ENCODE results near the gene MED16.
"Not testable (repeated sequence)": the region's sequence is repeated elsewhere in the genome, so short reads cannot be mapped to it uniquely, and the experiment has no call there.

The MED16 gene

DNA sequence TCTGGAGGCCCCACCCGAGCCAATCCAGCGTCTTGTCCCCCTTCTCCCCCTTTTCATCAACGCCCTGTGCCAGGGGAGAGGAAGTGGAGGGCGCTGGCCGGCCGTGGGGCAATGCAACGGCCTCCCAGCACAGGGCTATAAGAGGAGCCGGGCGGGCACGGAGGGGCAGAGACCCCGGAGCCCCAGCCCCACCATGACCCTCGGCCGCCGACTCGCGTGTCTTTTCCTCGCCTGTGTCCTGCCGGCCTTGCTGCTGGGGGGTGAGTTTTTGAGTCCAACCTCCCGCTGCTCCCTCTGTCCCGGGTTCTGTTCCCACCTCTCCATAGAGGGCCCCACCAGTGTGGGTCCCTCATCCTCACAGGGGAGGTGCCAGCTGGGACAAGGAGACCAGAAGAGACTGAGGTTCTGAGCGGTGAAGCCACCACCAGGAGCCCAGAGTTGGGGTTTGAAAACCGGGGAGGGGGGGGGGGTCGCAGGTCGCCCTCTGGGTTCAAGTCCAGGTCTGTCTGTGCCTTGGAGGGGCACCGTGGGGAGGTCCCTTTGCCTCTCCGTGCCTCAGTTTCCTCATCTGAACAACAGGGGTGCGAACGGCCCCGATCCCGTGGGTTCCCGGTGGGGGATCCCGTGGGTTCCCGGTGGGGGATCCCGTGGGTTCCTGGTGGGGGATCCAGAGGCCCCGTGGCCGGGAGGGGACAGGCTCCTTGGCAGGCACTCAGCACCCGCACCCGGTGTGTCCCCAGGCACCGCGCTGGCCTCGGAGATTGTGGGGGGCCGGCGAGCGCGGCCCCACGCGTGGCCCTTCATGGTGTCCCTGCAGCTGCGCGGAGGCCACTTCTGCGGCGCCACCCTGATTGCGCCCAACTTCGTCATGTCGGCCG is 40.6 kb downstream of the MED16 start, which contains the start of gene ELANE:
Gene ELANE, plus strand, starts transcription at position 168 of the 878 bp plus-strand sequence. Its CDS starts 26 bp downstream, at position 194.
- peak; percentile 53 for DNase-seq

DNA sequence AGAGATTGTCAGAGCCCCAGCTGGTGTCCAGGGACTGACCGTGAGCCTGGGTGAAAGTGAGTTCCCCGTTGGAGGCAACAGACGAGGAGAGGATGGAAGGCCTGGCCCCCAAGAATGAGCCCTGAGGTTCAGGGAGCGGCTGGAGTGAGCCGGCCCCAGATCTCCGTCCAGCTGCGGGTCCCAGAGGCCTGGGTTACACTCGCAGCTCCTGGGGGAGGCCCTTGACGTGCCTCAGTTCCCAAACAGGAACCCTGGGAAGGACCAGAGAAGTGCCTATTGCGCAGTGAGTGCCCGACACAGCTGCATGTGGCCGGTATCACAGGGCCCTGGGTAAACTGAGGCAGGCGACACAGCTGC is 42.0 kb downstream of the MED16 start:
- DNase-seq = no peak

DNA sequence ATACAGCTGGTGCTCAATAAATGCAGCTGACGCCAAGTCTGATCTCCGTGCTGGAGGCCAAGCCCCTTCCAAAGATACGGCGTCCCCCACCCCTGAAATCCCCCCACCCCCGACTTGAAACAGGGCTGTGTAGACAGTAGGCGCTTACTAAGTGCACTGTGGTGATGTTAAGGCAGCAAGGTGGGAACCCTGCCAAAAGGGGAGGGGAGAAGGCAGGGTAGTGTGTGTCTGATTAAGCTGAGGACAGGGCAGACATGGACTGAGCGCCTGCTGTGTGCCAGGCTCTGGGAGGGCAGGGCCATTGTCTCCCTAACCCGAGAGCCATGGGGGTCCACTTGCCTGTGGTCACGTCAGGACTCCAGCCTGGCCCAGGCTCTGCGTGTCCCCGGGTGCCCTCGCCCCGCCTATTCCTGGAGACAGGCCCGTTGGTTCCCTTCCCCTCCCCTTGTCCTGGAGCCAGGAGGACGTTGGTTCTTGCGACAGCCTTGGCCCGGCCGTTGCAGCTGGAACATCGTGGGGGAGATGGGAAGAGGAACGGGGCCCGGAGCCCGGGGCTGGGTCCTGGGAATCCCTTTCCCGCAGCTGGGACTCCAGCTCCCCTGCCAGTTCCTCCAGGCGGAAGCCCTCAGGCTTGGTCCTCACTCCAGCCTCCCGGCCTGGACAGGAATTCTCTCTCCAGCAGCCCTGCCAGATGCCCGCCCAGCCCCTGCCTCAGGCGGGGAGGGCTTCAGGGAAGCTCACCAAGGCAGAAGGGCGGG is 42.6 kb downstream of the MED16 start:
- peak; percentile 90 for DNase-seq

DNA sequence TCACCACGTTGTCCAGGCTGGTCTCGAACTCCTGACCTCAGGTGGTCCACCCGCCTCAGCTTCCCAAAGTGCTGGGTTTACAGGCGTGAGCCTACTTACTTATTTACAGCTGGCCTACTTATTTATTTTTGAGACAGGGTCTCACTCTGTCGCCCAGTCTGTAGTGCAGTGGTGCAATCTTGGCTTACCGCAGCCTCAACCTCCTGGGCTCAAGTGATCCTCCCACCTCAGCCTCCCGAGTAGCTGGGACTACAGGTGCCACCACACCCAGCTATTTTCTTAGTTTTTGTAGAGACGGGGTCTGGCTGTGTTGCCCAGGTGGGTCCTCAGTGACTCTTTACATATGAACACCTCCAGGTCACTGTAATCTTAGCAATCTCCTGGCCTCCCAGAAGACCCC is 43.8 kb downstream of the MED16 start:
- DNase-seq = not testable (repeated sequence)

DNA sequence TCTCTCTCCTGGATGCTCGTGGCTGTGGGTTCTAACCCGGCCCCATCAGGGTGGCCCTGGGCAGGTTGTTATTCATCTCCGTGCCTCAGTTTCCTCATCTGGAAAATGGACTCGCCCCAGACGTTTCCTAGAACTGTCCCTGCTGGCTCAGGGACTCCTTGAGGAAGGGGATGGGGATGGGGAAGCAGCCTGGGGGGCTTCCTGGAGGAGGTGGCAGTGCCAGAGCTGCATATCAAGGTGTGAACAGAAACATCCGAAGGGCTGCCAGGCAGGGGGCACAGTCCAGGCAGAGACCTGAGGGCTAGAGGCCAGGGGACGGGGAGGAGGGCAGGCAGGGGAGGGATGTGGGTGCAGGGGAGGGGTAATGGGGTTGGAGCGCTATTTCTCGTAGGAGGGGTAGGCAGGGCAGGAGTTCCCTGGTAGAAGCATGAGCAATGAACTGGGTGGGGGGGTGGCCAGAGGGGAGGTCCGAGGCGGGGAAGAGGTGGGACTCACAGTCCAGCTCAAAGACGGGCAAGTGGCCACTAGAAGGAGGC is 44.5 kb downstream of the MED16 start:
- DNase-seq = peak; percentile 56

DNA sequence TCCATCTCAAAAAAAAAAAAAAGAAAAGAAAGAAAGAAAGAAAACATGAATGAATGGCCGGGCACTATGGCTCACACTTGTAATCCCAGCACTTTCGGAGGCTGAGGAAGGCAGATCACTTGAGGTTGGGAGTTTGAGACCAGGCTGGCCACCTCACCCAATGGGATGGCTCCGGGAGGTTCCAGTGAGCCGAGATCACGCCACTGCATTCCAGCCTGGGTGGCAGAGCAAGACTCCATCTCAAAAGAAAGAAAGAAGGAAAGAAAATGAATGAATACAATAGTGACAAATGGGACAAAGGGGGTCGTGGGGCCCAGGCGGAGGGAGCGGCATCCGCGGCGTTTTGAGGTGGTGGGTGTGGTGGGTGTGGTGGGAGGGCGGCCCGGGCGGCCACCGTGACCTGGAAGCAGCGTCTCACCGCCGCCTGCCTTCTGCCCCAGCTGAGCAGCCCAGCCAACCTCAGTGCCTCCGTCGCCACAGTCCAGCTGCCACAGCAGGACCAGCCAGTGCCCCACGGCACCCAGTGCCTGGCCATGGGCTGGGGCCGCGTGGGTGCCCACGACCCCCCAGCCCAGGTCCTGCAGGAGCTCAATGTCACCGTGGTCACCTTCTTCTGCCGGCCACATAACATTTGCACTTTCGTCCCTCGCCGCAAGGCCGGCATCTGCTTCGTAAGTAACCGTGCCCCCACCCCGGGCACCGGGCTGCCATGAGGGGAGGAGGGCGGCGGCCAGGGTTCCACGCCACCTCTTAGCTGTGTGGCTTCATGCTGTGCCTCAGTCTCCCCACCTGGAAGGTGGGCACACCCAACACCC is 47.1 kb downstream of the MED16 start:
- no peak for DNase-seq

DNA sequence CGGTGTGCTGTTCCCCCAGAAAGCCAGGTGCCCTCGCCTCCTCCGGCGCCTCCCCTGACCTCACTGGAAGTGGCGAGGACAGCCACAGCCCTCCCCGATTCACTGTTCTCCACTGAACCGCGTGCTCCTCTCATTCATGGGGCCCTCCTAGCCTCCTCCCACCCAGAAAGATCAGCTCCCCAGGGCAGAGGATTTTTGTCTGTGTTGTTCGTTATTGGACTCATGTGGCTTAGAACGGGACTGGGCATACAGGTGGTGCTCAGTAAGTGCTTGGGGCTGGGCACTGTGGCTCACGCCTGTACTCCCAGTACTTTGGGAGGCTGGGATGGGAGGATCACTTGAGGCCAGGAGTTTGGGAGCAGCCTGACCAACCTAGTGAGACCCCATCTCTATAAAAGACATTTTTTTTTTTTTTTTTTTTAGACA is 48.4 kb downstream of the MED16 start:
- DNase-seq = peak; percentile 50

DNA sequence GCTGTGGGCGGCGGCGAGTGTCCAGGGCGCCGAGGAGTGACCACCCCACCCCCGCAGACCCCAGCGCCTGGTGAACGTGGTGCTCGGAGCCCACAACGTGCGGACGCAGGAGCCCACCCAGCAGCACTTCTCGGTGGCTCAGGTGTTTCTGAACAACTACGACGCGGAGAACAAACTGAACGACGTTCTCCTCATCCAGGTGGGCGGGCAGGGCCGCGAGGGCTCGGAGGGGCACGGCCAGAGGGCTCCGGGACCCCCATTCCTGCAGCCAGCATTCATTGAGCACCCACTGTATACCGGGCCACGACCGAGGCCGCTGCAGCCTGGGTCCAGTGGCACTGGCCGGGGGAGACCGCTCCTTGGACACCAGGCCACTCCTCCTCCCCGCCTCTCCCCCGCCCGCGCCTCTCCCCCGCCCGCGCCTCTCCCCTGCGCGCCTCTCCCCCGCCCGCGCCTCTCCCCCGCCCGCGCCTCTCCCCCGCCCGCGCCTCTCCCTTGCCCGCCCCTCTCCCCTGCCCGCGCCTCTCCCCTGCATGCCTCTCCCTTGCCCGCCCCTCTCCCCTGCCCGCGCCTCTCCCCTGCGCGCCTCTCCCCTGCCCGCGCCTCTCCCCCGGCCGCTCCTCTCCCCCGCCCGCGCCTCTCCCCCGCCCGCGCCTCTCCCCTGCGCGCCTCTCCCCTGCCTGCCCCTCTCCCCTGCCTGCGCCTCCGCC is 49.0 kb downstream of the MED16 start:
- no peak for DNase-seq

DNA sequence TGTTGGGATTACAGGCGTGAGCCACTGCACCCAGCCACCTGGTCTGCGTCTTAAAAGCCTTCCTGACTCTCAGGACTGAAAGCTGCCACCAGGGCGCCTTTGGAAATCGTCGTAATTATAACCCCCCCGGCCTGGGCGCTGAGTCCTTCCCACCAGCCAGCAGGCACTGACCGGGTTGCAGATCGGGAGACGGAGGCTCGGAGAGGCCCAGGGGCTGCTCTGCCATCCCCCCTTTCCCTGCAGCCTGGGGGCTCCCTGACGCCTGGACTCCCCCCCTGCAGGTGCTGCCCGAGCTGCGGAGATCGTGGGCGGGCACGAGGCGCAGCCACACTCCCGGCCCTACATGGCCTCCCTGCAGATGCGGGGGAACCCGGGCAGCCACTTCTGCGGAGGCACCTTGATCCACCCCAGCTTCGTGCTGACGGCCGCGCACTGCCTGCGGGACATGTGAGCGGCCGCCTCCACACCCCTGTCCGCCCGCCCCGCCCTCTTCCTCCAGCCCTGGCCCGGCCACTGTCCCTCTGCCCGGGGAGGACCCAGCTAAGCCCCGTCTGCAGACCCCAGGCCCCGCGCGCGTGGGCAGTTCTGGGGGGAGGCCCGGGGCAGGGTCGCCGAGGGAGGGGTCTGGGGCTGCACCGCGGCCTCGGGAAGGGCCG is 49.7 kb downstream of the MED16 start:
- no peak for DNase-seq

DNA sequence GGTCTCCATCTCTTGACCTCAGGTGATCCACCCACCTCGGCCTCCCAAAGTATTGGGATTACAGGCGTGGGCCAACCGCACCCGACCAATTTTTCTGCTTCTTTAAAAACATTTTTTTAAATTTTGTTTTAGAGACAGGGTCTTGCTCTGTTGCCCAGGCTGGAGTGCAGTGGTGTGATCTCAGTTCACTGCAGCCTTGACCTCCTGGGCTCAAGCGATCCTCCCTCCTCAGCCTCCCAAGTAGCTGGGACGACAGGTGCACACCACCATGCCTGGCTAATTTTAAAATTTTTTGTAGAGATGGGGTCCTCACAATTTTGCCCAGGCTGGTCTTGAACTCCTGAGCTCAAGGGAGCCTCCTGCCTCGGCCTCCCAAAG is 50.2 kb downstream of the MED16 start:
- not testable (repeated sequence) for DNase-seq

DNA sequence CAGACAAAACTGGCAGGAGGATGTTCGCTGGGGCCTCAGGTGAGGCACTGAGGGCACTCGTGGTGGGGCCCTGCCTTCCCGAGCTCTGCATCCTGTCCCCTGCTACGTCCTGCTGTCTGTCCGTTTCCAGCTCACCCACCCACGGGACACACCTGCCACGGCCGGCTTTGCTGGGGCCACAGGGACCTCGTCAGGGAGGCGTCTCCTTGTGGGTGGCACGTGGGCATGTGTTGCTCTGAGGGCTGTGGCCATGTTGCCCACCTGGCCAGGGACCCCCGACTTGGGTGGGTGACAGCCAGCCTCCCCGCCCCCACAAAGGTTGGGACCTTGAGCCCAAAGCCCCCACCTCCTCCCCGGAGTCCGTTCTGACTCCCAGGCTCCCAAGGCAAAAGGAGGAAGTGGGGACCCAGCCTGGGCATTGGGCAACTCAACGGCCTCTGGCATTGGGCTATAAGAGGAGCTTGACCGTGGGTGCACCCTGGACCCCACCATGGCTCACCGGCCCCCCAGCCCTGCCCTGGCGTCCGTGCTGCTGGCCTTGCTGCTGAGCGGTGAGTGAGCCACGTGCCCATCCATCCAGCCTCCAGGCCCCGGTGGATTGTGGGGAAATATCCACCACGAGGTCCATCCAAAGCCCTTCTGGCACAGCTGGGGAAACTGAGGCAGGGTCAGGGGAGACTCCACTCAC is 52.3 kb downstream of the MED16 start, which contains the start of gene PRTN3:
Gene PRTN3, plus strand, starts transcription at position 481 of the 688 bp plus-strand sequence. Its CDS starts 10 bp downstream, at position 491.
- peak; percentile 93 for DNase-seq

DNA sequence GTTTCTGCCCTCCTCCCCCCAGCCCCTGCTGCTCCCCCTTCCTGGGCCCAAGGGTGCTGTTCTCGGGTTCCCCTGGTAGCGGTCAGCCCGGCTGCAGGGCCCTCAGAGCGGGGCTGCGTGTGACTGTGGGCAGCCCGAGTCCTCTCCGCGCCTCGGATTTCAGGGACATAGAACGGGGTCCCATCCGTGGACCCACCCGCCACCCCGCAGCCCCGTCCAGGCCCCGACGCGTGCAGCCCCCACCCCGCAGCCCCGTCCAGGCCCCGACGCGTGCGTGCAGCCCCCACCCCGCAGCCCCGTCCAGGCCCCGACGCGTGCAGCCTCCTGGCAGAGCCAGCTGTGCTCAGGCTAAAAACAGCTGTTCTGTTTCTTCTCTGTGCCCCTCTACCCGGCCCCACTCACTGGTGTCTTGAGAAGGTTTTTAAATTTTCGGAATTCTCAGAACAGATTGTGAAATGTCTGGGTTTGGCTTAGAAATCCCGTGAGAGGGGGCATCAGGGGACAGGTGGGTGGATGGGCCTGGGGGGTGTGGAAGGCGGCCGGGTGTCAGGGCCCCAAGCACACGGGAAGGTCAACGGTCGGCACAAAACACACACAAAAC is 57.7 kb downstream of the MED16 start:
- DNase-seq = peak; percentile 85

DNA sequence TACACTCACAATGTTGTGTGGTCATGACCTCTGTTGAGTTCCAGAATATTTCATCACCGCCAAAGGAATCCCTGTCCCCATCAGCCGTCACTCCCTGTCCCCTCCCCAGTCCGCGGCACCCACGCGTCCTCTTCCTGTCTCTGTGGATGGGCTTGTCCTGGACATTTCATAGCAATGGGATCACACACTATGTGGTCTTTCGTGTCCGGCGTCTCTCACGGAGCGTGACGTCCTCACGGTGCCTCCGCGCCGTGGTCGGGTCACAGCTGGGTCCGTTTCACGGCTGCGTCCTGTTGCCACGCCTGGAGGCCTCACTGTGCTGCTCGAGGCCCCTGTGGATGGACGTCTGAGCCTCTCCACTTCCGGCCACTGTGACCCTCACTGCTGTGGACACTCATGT is 58.8 kb downstream of the MED16 start:
- peak; percentile 86 for DNase-seq

DNA sequence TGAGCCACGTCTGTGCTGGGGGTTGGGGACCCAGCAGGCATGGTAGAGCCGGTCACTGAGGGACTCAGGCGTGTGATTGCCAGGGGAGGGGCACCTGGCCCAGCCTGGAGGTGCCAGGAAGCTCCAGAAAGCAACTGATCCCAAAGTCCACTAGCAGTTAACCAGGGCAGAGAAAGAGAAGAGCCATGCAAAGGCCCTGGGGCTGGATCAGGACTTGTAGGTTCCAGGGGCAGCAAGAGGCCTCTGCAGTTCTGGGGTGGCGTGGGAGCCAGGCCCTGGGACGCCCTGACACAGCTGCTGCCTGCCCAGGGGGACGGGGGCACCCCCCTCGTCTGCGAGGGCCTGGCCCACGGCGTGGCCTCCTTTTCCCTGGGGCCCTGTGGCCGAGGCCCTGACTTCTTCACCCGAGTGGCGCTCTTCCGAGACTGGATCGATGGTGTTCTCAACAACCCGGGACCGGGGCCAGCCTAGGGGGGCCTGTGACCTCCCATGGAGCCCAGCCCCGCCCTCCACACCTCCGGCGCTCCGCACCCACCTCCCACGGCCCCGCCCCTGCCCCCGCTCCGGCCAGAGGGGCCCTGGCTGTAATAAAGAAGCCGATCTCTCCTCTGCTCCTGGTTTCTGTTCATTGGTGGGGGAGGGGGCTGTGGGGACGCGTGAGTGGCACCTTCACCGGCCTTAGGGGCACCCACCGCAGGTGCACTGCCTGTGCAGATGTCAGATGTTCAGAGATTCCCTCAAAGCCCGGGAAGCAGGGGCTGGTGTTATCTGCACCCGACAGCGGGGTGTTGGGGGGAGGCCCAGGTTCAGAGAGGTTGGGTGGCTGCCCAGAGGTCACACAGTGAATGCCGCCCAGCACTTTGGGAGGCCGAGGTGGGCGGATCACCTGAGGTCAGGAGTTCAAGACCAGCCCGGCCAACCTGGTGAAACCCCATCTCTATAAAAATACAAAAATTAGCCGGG is 61.3 kb downstream of the MED16 start:
- DNase-seq = no peak

DNA sequence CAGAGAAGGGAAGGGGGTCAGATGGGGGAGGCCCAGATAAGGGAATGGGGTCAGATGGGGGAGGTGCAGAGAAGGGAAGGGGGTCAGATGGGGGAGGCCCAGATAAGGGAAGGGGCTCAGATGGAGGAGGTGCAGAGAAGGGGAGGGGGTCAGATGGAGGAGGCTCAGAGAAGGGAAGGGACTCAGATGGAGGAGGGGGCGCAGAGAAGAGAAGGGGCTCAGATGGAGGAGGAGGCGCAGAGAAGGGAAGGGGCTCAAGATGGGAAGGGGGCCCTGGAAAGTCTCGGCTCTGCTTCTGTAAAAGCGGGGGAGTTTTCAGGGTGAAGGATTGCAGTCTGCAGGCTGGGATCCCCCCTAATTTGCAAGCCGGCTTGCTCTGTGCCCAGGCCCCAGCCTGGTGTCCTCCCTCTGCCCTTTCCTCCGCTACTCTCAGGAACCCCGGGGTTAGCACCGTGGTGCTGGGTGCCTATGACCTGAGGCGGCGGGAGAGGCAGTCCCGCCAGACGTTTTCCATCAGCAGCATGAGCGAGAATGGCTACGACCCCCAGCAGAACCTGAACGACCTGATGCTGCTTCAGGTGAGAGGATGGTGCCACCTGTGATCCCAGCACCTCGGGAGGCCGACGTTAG is 63.7 kb downstream of the MED16 start:
- DNase-seq = no peak

DNA sequence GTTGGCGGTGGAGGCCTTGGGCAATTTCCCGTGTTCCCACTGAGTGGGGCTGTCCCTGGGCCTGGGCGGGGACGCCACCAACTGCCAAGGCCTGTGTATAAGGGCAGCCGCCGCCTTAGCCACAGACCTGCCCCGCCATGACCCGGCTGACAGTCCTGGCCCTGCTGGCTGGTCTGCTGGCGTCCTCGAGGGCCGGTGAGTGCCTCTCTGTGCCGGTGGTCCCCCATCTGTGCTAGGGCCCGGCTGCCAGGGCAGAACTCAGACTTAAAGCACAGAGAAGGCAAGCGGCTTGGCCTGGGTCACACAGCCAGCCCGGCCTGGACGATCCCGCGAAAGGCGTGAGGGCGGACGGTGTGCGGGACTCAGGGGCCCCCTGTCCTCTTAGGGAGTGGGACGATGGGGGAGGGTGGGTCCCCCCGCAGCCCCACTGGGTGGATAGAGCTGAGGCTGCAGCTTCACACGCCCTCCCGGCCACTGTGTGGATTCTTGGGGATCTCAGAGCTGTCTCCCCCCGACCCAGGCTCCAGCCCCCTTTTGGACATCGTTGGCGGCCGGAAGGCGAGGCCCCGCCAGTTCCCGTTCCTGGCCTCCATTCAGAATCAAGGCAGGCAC is 65.2 kb downstream of the MED16 start, which contains the start of gene AZU1:
Gene AZU1, plus strand, starts transcription at position 128 of the 612 bp plus-strand sequence. Its CDS starts 10 bp downstream, at position 138.
- DNase-seq = peak; percentile 91

DNA sequence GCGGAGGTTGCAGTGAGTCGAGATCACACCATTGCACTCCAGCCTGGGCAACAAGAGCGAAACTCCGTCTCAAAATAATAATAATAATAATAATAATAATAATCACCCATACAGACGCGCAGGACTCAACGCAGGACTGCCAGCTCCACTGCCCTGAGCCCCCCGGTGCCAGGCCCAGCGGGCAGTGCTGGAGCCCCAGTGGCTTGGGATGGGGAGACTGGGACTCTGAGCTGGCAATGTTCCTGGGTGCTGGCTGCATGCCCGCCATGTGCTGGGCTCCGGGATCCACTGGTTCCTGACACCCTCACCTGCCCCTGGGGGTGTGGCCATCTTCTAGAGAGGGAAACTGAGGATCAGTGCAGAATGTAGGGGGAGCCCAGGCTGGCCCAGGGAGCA is 65.7 kb downstream of the MED16 start:
- DNase-seq = no peak
